ENCODE measurements around the gene SERPINE2. TPM values are rescaled to one million over a fixed set of nuclear protein-coding genes. Genes with fewer than 3 reads are reported as not detected.
A peak's percentile ranks its signal among the peaks of the same experiment; 100 is the strongest.
"Not testable (repeated sequence)": the region's sequence is repeated elsewhere in the genome, so short reads cannot be mapped to it uniquely, and the experiment has no call there.

Gene SERPINE2
- total RNA-seq, 2 donors from 2014 or later = 8.8 to 24.8 TPM

DNA sequence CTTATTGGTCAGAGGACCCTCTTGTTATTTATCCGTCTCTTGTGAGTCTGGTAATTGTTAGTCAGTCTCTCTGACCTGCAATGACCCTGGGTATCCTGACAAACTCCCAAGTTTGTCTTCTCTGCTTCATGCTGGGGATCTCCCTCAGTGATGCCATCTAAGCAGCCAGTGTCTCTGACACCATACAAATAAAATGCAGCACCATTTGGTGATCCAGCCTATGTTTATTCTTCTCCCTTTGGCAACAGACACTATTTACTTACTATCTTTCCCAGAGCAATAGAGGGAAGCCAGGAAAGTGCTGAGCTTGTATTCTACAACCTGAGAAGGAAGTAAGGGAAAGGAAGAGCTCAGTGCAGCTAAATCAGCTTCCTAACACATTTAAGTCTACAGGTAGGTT is 15.9 kb downstream of the SERPINE2 start:
- intact Hi-C loops (cut with DNase I, micrococcal nuclease) = no loop called here
- no peak for DNase-seq
- ATAC-seq = peak; percentile 99

DNA sequence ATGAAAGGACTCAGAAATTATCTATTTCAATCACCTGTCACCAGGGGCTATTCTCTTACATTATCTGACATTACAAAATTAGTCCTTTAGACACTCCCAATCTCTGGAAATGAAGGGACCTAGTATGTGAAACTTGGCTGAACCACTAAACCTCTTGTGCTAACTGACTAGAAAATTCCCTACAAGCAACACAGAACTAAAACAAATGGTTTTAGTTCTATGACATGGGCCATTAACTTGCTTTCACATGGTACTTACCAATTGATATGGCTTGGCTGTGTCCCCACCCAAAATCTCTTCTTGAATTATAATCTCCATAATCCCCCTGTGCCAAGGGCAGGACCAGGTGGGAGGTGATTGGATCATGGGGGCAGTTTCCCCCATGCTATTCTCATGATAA is 16.6 kb downstream of the SERPINE2 start:
- no peak for DNase-seq
- intact Hi-C loops (cut with DNase I, micrococcal nuclease) = no loop called here
- no peak for ATAC-seq

DNA sequence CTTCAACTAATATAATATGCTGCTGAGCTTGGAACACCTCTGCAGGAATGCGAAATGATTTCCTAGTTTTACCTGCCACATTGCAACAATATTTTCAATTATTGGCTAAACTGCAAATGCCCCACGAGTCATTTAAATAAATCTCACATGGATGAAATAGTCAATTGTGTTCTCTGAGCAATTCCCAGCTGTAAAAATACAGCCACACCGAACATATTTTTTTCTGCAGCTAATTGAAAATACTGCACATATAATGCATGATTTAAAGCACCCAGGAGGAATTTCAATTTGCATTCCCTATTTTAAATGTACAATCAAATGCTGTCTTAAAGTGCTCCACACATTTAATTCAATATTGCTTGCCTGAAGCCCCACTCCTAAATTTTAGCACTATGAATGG is 18.6 kb downstream of the SERPINE2 start:
- DNase-seq (no peak), ATAC-seq (no peak)
- intact Hi-C loops (cut with DNase I, micrococcal nuclease) = no loop called here

DNA sequence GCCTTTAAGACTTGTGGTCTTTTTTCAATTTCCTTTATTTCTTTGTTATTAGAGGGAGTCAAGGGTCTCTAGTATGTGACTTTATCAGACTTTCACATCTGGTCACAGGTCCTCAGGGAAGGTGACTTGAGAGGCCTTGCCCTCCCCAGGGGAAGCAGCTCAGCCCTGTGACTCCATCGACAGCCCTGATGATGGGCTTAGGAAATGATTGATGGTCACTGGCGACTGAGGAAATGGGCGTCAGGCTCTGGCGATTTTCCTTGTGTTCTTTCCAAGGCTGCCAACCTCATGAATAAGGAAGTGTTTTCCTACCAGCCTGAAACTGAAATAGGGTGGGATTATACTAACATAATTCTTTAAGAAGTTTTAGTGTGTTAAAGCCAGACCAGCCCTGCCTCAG is 21.1 kb downstream of the SERPINE2 start:
- peak; percentile 23 for ATAC-seq
- DNase-seq = no peak
- intact Hi-C loops (cut with DNase I, micrococcal nuclease) = no loop called here

DNA sequence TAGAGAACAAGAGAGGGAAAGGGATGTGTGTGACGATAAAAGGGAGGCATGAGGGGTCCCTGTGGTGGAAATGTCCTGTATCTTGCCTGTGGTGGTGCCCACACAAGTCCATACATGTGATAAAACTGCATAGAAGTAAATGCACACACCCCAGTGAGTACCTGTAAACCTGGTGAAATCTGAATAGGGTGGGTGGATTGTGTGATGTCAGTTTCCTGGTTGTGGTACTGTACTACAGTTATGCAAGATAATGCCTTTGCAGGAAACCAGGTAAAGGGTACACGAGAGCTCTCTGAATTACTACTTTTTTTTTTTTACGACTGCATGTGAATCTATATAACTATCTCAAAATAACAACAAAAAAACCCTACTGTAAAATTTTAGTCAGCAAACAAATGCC is 22.1 kb downstream of the SERPINE2 start:
- intact Hi-C loops (cut with DNase I, micrococcal nuclease) = no loop called here
- DNase-seq (no peak), ATAC-seq (peak; percentile 81)

DNA sequence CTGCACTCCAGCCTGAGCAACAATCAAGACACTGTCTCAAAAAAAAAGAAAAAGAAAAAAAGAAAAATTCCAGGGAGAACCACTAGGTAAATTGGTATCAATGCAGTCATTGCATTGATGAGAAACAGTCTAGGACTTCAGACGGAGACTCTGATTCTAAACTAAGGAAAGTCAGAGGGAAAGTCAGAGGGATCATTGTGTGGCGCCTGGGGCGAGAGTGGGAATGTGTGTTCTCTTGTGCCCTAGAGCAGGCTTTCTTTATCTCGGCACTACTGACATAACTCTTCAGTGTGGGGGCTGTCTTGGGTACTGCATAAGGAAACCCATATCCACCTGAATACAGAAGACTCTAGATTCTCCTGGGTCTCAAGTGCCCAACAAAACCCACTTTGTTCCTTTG is 24.8 kb downstream of the SERPINE2 start:
- intact Hi-C loops (cut with DNase I, micrococcal nuclease) = no loop called here
- ATAC-seq = no peak
- no peak for DNase-seq

DNA sequence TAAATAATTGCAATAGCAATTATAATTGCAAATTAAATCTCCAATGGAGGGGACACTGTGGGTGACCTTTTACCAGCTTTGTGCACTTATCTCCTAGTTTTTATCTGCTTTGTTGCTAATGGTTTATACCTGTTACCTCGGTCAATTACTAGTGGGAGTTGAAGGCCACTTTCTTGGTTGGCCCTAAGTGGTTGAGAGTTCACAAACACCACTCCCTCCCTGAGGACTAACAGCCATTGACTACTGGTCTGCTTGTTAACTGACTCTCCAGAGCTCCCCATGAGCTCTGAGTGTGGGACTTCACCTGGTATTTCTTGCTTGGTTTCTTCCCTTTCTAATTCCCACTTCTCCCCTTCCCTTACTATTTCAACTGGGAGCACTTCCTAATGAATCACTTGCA is 27.2 kb downstream of the SERPINE2 start:
- ATAC-seq = no peak
- intact Hi-C loops (cut with DNase I, micrococcal nuclease) = no loop called here
- DNase-seq = no peak

DNA sequence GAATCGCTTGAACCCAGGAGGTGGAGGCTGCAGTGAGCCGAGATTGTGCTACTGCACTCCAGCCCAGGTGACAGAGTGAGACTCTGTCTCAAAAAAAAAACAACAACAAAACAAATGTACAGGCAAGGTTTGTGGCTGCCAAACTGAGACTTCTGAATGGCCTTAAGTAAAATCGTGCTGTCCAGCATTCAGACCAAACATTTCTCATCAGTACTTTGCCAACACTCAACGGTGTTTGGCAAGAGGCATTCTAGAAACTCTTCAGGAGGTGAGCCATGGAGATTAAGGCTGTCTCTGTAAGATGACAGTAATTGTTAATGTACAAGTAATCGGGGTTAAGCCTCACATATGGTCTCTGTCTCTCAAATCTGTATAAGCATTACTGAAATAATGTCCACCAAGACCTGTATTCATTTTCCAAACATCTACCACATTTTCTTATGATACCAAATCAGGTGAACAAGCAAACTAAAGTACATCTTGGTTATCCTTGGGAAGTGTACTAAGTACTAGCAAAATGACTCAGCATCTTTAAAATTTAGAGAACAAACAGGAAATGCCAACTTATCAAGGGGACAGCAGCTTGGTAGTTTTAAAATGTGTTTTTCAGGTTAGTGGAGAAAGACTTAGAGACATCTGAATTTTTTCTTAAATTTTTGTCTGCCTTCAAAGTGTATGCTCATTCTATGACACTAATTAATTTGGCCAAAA is 29.3 kb downstream of the SERPINE2 start:
- DNase-seq (no peak), ATAC-seq (peak; percentile 12)
- intact Hi-C loops (cut with DNase I, micrococcal nuclease) = no loop called here

DNA sequence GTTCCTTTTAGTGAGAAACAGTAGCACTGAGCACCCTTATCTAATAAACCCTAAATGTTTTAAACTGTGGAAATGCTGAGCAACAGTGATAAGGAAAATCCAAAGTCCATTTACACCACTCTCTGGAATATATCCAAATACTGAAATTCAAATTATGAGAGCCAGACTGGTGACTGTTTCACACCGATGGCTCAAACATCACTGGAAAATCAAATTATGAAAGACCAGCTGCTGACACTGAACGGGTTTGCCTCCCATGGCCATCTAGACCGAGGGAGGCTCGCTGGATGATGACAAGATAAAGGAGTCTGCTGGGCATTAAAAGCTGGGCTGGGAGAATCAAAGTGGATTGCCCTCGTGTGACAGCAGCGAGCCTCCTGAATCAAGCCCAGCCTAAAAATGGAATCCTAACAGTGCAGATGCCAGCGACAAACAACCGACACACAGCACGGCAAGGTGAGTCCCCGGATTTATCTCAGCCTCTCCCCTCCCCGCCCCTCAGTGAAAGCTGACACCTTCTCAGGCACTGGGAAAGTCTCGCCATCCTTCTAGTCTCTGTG is 30.3 kb downstream of the SERPINE2 start:
- DNase-seq (peak; percentile 38 to 46), ATAC-seq (peak; percentile 92)
- intact Hi-C loops (cut with DNase I, micrococcal nuclease) = no loop called here

DNA sequence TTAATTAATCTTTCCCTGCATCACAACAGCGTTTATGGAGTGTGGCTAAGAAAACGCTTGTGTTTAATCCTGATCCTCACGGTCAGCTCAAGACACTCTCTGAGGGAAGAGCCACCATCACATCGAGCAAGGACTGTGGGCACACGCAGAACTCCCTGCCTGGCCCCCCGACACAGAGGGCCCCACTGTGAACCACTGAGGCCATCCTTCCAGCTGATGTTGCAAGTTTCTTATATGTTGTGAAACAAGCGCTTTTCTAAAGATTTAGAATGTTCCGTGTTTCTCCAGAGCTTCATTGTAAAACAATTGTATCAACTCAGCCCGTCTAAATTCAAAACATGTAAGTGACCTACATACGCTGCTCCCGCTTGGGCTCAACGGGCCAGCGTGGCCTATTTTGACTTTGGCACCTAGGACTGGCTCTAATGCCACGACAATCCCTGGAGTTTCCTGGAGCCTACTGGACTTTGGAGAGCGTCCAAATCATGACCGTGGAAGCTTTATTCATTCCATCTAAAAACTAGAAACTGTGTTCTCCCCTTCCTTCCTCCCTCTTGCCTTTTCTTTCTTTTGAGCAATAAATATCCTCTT is 34.9 kb downstream of the SERPINE2 start:
- DNase-seq = no peak
- no peak for ATAC-seq
- intact Hi-C loops (cut with DNase I, micrococcal nuclease) = no loop called here

DNA sequence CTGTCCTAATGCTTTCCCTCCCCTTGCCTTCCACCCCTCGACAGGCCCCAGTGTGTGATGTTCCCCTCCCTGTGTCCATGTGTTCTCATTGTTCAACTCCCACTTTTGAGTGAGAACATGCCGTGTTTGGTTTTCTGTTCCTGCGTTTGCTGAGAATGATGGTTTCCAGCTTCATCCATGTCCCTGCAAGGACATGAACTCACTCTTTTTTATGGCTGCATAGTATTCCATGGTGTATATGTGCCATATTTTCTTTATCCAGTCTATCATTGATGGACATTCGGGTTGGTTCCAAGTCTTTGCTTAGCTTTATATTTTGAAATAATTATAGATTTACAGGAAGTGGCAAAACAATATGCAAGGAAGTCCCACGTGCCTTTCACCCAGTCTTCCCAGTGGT is 38.4 kb downstream of the SERPINE2 start:
- intact Hi-C loops (cut with DNase I, micrococcal nuclease); ATAC-seq; DNase-seq: not testable (repeated sequence)

DNA sequence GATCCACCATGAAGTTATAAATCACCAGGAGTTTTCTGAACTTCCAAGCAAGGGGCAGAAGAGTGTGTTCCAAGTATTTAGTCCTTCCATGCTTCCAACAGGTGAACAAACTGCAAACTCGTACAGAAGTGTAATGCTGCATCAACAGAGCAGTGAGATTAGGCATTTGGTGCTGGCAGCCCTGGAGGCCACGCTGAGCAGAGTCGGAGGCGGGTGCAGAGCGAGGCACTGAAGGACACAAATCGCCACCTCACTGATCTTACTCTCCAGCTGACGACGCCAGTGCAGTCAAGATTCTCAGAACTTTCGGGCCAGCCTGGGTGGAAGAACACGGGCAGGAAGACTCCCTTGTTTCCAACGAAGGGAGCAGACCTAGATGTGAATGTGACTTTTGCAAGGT is 39.2 kb downstream of the SERPINE2 start:
- DNase-seq = no peak
- no peak for ATAC-seq
- intact Hi-C loops (cut with DNase I, micrococcal nuclease) = loop anchor here in 1 of 2 donors (10.0 kb wide), 1 partner anchor 285 kb away; no protein-coding TSS in a partner anchor

DNA sequence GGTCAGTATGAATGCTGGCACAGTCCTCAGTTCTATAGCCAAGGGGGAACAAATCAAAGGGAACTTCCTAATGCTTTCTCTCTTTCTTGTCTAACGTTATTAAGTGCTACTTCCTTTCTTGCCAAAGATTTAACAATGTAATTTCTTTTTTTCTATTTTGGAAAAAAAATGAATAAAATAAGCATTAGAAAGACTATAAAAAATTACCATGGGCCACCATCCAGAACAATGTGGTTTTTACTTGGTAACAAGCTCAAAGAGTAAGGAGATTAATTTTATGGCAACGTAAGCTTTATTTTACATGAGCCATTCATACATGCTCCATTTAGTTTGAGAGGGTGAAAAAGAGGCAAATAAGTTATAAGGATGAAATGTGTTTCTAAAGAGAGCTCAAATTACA is 40.1 kb downstream of the SERPINE2 start:
- ATAC-seq = no peak
- intact Hi-C loops (cut with DNase I, micrococcal nuclease) = loop anchor here in 1 of 2 donors (10.0 kb wide), 1 partner anchor 286 kb away; no protein-coding TSS in a partner anchor
- no peak for DNase-seq

DNA sequence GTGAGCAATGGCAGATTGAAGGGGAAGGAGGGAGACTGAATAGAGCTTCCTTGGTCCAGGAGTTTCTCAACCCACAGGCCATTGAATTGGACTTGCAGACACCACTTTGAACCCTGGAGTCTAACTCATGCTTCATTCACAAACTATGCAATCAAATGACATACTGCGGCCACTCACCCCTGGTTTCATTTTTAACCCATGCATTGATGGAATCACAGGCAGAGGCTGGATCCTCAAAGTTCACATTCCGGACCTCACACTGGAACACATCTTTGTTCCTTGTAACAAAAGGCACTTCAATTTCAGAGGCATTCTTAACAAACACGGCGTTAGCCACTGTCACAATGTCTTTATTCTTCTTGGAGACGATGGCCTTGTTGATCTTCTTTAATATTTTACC is 41.1 kb downstream of the SERPINE2 start:
- DNase-seq (no peak), ATAC-seq (no peak)
- intact Hi-C loops (cut with DNase I, micrococcal nuclease) = loop anchor here in 1 of 2 donors (10.0 kb wide), 1 partner anchor 287 kb away; no protein-coding TSS in a partner anchor

DNA sequence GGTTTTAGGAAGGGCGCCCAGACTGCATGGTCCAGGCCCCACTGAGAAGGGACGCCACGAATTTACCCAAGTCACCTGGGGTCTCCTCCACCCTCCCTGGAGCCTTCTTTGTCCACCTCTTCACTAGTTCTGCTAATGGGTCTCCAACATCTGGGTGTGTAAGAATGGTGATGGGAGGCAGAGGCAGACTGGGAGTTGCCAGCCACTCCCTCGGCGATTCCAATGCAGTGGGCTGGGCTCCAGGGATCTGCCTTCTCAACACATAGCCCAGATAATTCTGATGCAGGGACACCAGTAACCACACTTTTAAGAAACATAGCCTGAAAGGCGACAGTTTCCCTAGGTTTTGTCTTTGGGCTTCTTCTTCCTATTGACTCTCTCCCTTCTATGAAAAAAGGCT is 42.7 kb downstream of the SERPINE2 start:
- intact Hi-C loops (cut with DNase I, micrococcal nuclease) = loop anchor here in 1 of 2 donors (10.0 kb wide), 1 partner anchor 288 kb away; no protein-coding TSS in a partner anchor
- DNase-seq (no peak), ATAC-seq (peak; percentile 25)

DNA sequence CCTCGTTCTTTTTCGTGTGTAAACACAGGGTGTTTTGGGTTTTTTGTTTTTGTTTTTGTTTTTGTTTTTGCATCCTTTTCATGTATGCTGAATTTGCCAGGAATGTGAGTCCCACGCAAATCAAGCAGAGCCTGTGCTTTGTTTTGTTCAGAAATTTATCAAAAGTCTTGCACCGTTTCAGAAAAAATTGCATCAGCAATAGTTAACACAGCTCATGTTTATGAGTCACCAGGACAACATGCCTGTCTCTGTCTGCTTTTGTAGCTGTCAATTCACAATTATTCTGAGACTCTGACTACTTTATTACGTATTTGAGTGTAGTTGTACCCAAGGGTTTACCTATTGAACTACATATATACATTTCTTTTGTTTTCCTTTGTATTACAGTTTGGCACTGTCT is 43.5 kb downstream of the SERPINE2 start:
- DNase-seq = no peak
- intact Hi-C loops (cut with DNase I, micrococcal nuclease) = loop anchor here in 1 of 2 donors (10.0 kb wide), 1 partner anchor 289 kb away; no protein-coding TSS in a partner anchor
- no peak for ATAC-seq

DNA sequence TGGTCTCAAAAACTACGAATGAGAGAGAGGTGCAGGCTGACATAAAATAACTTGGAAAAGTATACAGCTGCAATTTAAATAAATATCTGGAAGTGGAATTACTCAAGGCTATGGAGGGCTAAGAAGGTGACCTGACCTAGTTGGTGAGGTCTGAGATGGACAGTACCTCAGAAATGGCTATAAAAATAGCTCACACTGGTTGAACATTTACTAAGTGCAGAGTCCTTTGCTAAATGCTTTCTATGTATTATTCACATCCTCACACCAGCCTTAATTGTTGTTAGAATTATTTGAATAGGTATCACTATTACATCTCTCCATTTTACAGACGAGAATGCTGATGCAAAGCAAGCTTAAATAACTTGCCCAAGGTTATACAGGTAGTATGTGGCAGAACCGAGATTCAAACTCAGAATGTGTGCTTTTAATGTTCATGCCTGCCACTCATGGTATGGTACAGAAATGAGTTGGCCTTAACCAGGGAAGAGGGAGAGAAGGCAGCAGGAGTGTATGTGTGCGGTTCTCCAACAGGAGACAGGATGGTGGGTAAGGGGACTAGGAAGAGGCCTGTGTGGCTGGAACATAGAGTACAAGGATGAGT is 44.4 kb downstream of the SERPINE2 start:
- intact Hi-C loops (cut with DNase I, micrococcal nuclease) = loop anchor here (5.0 to 10.0 kb wide), 2 partner anchors 288 to 290 kb away; no protein-coding TSS in a partner anchor
- ATAC-seq (peak; percentile 63), DNase-seq (no peak)

DNA sequence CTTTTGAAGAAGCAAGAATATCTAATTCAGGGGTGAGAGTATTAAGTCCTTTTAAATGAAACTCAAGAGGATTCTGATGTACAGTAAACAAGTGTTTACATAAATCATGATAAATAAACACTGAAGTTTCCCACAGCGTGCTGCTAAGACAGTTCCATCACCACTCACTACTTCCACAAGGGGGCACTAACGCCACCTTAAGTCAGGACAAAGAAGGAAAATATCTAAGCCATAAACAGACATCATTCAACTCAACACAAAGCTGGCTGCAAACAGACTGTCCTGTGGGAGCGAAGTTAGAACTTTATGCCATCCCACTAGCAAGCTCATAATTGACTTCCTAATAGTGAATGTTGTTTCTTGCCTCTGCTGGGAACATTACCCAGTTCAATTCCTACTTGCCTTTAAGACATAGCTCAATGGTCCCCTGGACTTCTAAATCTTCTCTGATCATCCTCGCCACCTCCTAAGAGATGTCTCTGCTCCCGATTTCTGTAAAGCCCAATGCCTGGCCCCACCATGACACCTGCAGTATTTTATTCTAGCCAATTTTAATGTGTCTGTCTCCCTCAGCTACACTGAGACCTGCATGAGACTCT is 45.4 kb downstream of the SERPINE2 start:
- intact Hi-C loops (cut with DNase I, micrococcal nuclease) = loop anchor here (5.0 to 10.0 kb wide), 2 partner anchors 289 to 291 kb away; no protein-coding TSS in a partner anchor
- ATAC-seq (peak; percentile 87), DNase-seq (peak; percentile 50 to 78)

DNA sequence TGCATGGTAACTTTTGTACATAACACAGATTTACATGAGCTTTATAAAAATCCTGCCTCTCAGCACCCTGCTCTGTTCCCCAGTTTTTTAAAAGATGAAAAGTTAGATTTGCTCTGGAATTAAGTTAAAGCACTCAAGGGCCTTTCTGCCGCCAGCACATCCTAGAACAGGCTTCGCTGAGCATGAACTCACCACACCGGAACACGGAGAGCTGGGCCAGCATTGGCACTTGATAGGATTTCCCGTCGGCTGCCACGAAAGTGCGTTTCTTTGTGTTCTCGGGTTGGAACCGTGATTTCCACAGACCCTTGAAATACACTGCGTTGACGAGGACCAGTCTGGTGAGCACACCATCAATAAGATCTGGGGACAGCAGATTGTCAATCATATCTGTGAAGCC is 47.5 kb downstream of the SERPINE2 start:
- DNase-seq (no peak), ATAC-seq (no peak)
- intact Hi-C loops (cut with DNase I, micrococcal nuclease) = loop anchor here (5.0 to 10.0 kb wide), 2 partner anchors 291 to 293 kb away; no protein-coding TSS in a partner anchor
